Measurements from ENCODE around the gene UQCC2.

UQCC2 gene

DNA sequence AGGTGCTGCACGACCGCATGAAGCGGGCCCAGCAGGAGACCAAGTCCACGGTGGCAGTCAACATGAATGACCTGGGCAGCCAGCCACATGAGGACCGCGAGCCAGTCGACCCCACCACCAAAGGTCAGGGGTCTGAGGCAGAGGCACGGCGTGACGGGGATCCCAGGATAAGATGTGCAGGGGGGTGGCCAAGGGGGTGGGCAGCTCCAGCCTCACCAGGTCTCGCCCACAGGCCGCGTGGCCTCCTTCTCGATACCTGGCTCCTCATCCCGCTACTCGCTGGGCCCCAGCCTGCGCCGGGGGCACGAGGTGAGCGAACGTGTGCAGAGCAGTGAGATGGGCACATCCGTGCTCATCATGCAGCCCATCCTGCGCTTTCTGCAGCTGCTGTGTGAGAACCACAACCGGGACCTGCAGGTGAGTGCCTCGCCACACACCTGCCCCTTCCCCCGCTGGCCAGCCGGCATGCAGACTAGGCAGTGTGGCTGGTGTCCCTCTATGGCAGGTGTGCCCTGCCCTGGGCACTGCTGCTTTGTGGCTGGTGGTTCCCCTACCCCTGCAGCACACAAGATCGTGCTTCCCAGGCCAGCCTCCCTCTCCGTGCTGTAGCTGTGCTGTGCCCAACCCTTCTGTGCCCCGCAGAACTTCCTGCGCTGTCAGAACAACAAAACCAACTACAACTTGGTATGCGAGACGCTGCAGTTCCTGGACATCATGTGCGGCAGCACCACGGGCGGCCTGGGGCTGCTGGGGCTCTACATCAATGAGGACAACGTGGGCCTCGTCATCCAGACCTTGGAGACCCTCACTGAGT, 25.9 kb downstream of the UQCC2 start:
- Histone ChIP-seq H3K27me3 (ENCODE audit: insufficient read depth, low read length) (no peaks in the 10 kb centered on the region), H3K9me3 (ENCODE audit: low read length) (no peaks in the 10 kb centered on the region), H3K4me1 (ENCODE audit: insufficient read depth, low read length) (no peaks in the 10 kb centered on the region), H2AFZ (ENCODE audit: low read depth, low read length) (no peak overlapping the region), H3K36me3 (ENCODE audit: insufficient read depth, low read length) (no peaks in the 10 kb centered on the region), H3K4me3 (ENCODE audit: low read length) (no peak overlapping the region)

DNA sequence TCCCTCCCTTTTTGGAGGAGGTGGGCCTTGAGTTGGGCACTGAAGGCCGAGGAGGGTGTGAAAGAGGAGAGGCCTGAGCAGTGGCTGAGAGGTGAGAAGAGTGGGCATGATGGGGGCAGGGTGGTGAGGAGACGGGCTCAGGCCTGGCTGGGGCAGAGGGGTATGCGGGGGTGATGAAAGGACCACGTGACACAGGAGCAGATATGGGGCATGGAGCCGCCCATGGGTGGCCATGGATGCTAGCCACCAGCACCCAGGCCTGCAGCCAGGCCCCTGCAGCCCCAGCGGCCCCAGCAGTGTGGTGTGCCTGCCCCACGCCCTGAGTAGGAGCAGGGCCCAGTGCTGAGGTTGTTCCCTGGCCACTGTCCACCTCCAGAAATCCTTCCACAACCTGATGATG, 26.5 kb downstream of the UQCC2 start:
- Histone ChIP-seq H2AFZ (ENCODE audit: low read depth, low read length) (no peak overlapping the region), H3K36me3 (ENCODE audit: insufficient read depth, low read length) (no peaks in the 10 kb centered on the region), H3K4me1 (ENCODE audit: insufficient read depth, low read length) (no peaks in the 10 kb centered on the region), H3K27me3 (ENCODE audit: insufficient read depth, low read length) (no peaks in the 10 kb centered on the region), H3K4me3 (ENCODE audit: low read length) (no peak overlapping the region), H3K9me3 (ENCODE audit: low read length) (no peaks in the 10 kb centered on the region)

DNA sequence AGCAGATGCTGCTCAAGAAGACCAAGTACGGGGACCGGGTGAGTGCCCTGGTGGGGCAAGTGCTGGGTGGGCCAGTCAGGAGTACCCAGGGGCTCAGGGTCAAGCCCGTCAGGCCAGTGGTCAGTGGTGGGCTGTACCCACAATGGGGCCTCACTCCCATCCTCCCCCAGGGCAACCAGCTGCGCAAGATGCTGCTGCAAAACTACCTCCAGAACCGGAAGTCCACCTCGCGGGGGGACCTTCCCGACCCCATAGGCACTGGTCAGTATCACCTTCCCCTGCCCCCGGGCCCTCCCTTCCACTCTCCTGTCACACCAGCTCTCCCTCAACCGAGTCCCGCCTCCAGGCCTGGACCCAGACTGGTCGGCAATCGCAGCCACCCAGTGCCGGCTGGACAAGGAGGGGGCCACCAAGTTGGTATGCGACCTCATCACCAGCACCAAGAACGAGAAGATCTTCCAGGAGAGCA, 27.0 kb downstream of the UQCC2 start:
- no peak overlapping the region for H2AFZ ChIP-seq (ENCODE audit: low read depth, low read length)
- no peaks in the 10 kb centered on the region for H3K9me3 ChIP-seq (ENCODE audit: low read length)
- no peak overlapping the region for H3K4me3 ChIP-seq (ENCODE audit: low read length)
- no peaks in the 10 kb centered on the region for H3K4me1 ChIP-seq (ENCODE audit: insufficient read depth, low read length)
- H3K27me3 ChIP-seq (ENCODE audit: insufficient read depth, low read length) = no peaks in the 10 kb centered on the region
- H3K36me3 ChIP-seq (ENCODE audit: insufficient read depth, low read length) = no peaks in the 10 kb centered on the region

DNA sequence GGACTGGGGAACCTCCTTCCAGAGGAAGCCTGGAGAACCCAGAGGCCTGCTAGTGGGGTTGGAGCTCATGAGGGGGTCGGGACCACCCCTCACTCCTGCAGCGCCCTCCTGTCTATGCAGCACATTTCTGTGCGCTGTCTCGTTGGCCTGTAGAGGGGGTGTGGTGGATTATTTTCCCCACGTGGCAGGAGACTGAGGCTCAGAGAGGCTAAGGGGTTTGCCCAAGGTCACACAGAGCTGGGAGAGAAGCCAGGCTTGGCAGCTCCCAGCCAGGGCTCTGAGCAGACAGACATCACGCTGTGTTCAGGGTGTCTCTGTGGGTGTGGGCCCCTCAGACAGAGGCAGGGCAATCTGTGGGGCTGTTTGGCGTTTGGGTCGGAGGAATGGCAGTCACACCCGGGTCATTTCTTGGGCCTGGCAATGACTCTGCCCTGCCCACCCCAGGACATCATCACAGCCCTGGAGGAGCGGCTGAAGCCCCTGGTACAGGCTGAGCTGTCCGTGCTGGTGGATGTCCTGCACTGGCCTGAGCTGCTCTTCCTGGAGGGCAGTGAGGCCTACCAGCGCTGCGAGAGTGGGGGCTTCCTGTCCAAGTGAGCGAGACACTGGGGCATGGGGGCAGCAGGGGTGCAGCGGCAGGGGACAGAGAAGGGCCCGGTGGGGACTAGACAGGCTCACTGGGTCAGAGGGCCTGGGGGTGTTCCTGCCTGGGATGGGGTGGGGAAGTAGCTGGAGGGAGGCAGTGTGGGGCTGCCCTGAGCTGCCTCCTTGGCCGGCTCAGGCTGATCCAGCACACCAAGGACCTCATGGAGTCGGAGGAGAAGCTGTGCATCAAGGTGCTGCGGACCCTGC, 27.7 kb downstream of the UQCC2 start:
- H3K36me3 ChIP-seq (ENCODE audit: insufficient read depth, low read length) = no peaks in the 10 kb centered on the region
- H3K4me3 ChIP-seq (ENCODE audit: low read length) = no peak overlapping the region
- no peaks in the 10 kb centered on the region for H3K9me3 ChIP-seq (ENCODE audit: low read length)
- H3K27me3 ChIP-seq (ENCODE audit: insufficient read depth, low read length) = no peaks in the 10 kb centered on the region
- H2AFZ ChIP-seq (ENCODE audit: low read depth, low read length) = no peak overlapping the region
- H3K4me1 ChIP-seq (ENCODE audit: insufficient read depth, low read length) = no peaks in the 10 kb centered on the region

DNA sequence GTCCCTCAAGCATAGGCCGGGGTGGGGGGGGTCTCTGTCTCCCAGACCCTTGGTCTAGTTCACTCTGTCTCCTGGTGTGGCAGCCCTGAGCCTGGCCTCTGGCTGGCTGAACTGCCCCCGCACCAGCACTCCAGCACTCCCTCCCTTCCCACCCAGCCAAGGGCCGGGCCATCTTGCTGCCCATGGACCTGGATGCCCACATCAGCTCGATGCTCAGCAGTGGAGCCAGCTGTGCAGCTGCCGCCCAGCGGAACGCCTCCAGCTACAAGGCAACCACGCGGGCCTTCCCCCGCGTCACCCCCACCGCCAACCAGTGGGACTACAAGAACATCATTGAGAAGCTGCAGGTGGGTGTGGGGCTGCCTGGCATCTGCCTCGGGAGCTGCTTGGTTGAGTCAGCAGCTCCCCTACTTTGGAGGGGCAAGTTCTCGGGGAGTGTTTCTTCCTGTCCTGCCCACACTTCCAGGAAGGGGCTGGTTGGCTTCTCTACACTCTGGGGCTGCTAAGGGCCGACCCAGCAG, 28.4 kb downstream of the UQCC2 start:
- Histone ChIP-seq H3K4me1 (ENCODE audit: insufficient read depth, low read length) (no peaks in the 10 kb centered on the region), H3K4me3 (ENCODE audit: low read length) (no peak overlapping the region), H3K36me3 (ENCODE audit: insufficient read depth, low read length) (no peaks in the 10 kb centered on the region), H2AFZ (ENCODE audit: low read depth, low read length) (no peak overlapping the region), H3K9me3 (ENCODE audit: low read length) (no peaks in the 10 kb centered on the region), H3K27me3 (ENCODE audit: insufficient read depth, low read length) (no peaks in the 10 kb centered on the region)

DNA sequence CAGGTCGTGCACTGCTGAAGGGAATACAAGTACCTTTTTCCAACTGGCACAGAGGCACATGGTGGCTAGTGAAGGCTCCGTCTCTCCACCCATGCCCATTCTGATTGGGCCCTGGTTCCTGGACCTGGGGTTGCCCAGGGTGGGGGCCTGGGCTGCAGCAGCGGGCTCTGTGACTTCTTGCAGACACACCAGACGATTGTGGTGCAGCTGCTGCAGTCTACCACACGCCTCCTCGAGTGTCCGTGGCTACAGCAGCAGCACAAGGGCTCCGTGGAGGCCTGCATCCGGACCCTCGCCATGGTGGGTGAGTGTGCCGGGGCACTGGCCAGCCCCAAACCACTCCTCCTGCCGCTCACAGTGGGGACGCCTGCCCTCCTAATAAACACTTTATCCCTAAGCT, 29.2 kb downstream of the UQCC2 start:
- no peaks in the 10 kb centered on the region for H3K27me3 ChIP-seq (ENCODE audit: insufficient read depth, low read length)
- no peaks in the 10 kb centered on the region for H3K4me1 ChIP-seq (ENCODE audit: insufficient read depth, low read length)
- no peaks in the 10 kb centered on the region for H3K9me3 ChIP-seq (ENCODE audit: low read length)
- H3K36me3 ChIP-seq (ENCODE audit: insufficient read depth, low read length) = no peaks in the 10 kb centered on the region
- H3K4me3 ChIP-seq (ENCODE audit: low read length) = no peak overlapping the region
- H2AFZ ChIP-seq (ENCODE audit: low read depth, low read length) = no peak overlapping the region

DNA sequence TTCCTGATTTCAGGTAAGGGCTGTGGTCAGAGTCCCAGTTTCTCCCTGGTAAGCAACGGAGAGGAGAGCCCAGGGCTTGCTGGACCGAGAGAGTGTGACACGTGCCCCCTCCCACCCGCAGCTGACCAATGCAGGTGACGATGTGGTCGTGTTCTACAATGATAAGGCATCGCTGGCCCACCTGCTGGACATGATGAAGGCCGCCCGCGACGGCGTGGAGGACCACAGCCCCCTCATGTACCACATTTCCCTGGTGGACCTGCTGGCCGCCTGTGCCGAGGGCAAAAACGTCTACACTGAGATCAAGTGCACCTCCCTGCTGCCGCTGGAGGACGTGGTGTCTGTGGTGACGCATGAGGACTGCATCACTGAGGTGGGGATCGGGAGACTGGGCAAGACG, 31.7 kb downstream of the UQCC2 start:
- no peaks in the 10 kb centered on the region for H3K36me3 ChIP-seq (ENCODE audit: insufficient read depth, low read length)
- no peaks in the 10 kb centered on the region for H3K27me3 ChIP-seq (ENCODE audit: insufficient read depth, low read length)
- H2AFZ ChIP-seq (ENCODE audit: low read depth, low read length) = no peak overlapping the region
- H3K4me1 ChIP-seq (ENCODE audit: insufficient read depth, low read length) = no peaks in the 10 kb centered on the region
- no peaks in the 10 kb centered on the region for H3K9me3 ChIP-seq (ENCODE audit: low read length)
- H3K4me3 ChIP-seq (ENCODE audit: low read length) = no peak overlapping the region

DNA sequence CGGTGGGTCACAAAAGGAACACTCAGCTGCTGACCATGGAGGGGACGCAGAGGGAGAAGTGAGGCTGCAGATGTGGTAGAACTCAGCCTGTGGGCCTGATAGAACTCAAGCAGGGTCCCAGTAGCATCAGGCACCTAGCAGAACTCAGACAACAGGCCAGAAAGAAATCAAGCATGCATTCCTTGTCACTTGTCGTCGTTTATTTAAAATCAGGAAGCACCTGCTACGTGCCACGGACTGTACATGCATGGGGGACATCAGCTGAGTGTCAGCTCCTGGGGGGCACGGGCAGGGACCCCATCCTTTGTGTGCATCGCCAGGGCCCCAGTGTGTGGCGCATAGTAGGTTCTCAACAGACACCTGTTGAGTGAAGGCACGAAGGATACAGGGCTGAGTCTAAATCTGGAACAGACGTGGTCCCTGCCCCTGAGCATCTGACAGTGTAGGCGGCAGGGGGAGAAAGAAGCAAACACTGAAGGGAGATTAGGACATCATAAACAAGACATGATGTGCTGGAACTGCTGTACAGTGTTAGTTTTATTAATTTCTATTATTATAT, 32.5 kb downstream of the UQCC2 start:
- H2AFZ ChIP-seq (ENCODE audit: low read depth, low read length) = no peak overlapping the region
- H3K9me3 ChIP-seq (ENCODE audit: low read length) = no peaks in the 10 kb centered on the region
- no peaks in the 10 kb centered on the region for H3K36me3 ChIP-seq (ENCODE audit: insufficient read depth, low read length)
- H3K27me3 ChIP-seq (ENCODE audit: insufficient read depth, low read length) = no peaks in the 10 kb centered on the region
- H3K4me3 ChIP-seq (ENCODE audit: low read length) = no peak overlapping the region
- peaks cover 4% of the 10 kb centered on the region for H3K4me1 ChIP-seq (ENCODE audit: insufficient read depth, low read length)

DNA sequence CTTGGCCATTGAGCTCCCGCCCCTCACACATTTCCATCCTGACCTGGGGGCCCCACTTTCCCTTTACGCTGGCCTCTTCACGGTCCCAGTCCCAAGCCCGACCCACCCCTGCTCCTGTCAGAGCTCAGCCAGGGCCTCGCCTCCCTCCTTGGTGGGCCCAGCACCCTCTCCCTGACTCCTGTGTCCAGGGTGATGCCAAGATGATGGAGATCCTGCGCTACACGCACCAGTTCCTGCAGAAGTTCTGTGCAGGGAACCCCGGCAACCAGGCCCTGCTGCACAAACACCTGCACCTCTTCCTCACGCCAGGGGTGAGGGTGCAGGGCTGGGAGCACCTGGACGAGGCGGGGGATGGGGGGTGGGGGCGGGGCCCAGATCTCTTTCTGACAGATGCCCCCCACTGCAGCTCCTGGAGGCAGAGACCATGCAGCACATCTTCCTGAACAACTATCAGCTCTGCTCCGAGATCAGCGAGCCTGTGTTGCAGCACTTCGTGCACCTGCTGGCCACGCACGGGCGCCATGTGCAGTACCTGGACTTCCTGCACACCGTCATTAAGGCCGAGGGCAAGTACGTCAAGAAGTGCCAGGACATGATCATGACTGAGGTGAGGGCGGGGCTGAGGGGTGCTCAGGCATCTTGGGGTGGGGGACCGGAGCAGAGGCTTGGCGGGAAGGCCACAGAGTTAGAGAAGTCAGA, 33.1 kb downstream of the UQCC2 start:
- H3K4me3 ChIP-seq (ENCODE audit: low read length) = no peak overlapping the region
- no peaks in the 10 kb centered on the region for H3K9me3 ChIP-seq (ENCODE audit: low read length)
- no peaks in the 10 kb centered on the region for H3K36me3 ChIP-seq (ENCODE audit: insufficient read depth, low read length)
- H2AFZ ChIP-seq (ENCODE audit: low read depth, low read length) = no peak overlapping the region
- peaks cover 10% of the 10 kb centered on the region for H3K4me1 ChIP-seq (ENCODE audit: insufficient read depth, low read length)
- no peaks in the 10 kb centered on the region for H3K27me3 ChIP-seq (ENCODE audit: insufficient read depth, low read length)

DNA sequence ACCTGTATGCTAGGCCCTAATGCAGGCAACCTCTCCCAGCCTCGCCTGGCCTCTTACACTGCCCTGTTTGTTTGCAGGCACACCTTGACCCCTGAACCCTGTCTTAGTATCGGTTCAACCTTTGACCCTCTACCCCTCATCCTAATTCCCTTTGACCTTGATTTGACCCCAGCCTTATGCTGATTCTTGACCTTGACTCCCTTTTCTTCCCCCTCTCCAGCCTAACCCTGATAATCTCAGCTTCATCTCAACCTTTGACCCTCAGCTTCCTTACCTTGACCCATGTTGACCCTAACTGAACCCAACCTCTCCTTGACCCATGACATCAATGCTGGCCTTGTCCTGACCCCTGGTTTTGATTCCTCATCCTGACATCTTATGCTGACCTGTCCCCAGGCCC, 33.8 kb downstream of the UQCC2 start:
- Histone ChIP-seq H3K4me1 (ENCODE audit: insufficient read depth, low read length) (peaks cover 11% of the 10 kb centered on the region), H3K27me3 (ENCODE audit: insufficient read depth, low read length) (no peaks in the 10 kb centered on the region), H3K4me3 (ENCODE audit: low read length) (no peak overlapping the region), H3K9me3 (ENCODE audit: low read length) (no peaks in the 10 kb centered on the region), H2AFZ (ENCODE audit: low read depth, low read length) (no peak overlapping the region), H3K36me3 (ENCODE audit: insufficient read depth, low read length) (no peaks in the 10 kb centered on the region)

DNA sequence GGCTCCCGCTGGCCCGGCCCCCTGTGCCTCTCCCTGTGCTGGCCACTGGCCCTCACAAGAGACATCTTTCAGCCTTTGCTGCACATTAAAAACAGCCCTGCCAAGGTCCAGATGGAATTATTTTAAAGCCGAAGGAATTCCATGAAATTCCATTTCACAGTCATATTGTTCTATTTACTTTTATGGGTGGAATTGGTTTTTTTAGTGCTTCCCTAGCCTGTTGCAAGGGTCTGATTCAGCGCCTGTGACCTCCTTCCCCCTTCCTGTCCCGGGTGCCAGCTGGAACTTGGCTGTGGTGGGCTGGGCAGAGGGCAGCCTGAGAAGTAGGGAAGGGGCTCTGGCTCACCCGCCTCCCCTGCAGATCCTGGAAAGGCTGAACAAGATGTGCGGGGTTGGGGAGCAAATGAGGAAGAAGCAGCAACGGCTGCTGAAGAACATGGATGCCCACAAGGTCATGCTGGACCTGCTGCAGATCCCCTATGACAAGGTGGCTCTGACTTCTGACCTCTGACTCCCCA, 34.3 kb downstream of the UQCC2 start:
- no peak overlapping the region for H3K4me3 ChIP-seq (ENCODE audit: low read length)
- no peak overlapping the region for H2AFZ ChIP-seq (ENCODE audit: low read depth, low read length)
- no peaks in the 10 kb centered on the region for H3K27me3 ChIP-seq (ENCODE audit: insufficient read depth, low read length)
- H3K4me1 ChIP-seq (ENCODE audit: insufficient read depth, low read length) = peaks cover 11% of the 10 kb centered on the region
- H3K36me3 ChIP-seq (ENCODE audit: insufficient read depth, low read length) = no peaks in the 10 kb centered on the region
- no peaks in the 10 kb centered on the region for H3K9me3 ChIP-seq (ENCODE audit: low read length)

DNA sequence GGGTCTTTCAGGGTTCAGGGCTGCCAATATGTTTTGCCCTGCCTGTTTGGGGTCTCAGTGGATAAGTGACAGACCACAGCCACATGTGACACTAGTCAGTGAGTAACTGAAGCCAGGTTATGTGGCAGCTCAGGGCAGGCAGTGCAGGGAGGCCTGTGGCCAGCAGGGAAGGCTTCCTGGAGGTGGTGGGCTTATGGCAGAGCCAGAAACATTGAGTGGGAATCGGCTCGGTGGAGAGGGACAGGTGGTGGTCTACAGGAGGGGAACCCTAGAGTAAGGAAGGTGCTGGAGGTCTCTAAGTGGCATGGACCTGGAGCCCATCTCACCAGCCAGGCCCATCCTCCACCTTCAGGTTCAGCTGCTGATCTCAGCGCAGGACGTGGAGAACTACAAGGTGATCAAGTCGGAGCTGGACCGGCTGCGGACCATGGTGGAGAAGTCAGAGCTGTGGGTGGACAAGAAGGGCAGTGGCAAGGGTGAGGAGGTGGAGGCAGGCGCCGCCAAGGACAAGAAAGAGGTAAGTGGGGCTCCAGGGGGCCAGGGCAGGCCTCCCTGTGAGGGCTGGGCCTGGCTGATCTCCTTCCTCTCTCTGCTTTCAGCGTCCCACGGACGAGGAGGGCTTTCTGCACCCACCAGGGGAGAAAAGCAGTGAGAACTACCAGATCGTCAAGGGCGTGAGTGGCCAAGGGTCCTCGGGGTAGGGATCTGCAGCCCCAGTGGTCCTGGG, 34.9 kb downstream of the UQCC2 start:
- no peaks in the 10 kb centered on the region for H3K36me3 ChIP-seq (ENCODE audit: insufficient read depth, low read length)
- H3K9me3 ChIP-seq (ENCODE audit: low read length) = no peaks in the 10 kb centered on the region
- H3K27me3 ChIP-seq (ENCODE audit: insufficient read depth, low read length) = no peaks in the 10 kb centered on the region
- no peak overlapping the region for H2AFZ ChIP-seq (ENCODE audit: low read depth, low read length)
- H3K4me3 ChIP-seq (ENCODE audit: low read length) = no peak overlapping the region
- H3K4me1 ChIP-seq (ENCODE audit: insufficient read depth, low read length) = peaks cover 11% of the 10 kb centered on the region

Measured in neuron (in vitro differentiated cells).